Hematopoietic multipotent progenitor cell treated with erythropoietin and hydrocortisone succinate and interleukin-3 and kit ligand, for 4 days (in vitro differentiated cells): ENCODE results near the gene STON2.

Source experiments
- DNase-seq: peaks from one replicate; pipeline ENCODE4 v3.0.0-alpha.2; 2015

The STON2 gene

DNA sequence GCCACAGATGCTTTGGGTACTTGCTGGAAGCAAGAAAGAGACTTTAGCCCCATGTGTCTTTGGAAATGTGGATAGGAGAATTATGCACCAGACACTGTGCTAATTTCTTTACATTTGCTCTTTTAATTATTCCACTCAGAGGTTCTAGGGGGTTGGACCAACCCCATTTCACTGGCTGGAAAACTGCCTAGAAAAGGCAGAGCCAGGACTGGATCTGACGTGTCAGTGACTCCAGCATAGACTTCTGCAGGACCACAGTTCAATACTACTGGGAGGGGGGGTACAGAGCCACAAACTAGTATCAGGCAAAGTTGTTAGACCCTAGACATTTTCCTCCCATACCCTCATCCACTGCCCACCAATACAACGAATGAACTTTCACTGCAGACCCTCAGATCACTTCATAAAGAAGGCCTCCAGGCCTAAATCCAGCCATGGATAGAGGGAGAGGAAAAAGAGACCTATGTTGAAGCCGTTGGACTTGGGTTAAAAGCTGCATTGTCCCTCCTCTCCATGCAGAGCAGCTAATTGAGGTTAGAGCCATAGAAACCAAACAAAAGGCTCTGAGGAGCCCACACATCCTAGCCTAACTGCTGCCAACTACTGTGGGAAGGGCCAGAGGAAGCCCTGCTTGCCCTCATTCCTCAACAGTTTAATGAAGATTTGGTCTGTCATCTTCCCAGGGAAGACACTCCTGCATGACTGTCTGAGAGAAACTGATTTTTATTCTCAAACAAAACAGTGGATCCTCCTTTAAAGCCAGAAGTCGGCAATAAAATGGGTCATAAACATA, 68.7 kb downstream of the STON2 start:
- DNase-seq: no peak

GRCh38 chr14:81330619-81331122, 69.5 kb downstream of the STON2 start:
- DNase-seq: no peak

- DNase-seq: no peak
These were observed 70.3 kb downstream of the STON2 start for GRCh38 chr14:81329640-81330381.

DNA sequence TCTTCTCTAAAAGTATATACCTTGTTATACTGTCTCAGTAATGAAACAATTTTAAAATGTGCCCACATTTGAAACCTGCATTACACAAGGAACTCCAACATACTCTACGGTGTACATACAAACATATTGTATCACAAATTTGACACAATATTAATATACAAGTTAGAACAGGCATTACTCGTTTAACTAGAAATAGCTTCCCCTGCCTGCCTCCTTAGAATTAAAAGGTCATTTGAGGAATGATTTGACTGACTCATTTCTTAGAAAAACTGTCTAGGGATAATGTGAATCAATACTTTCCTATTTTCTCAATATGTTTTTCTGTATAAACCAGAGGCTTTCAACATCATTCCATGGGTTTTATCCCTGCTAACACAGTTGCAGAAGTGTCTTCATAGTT, 73.7 kb downstream of the STON2 start:
- no peak for DNase-seq

GRCh38 chr14:81324011-81324410, 76.1 kb downstream of the STON2 start:
- peak; percentile 54 for DNase-seq

DNA sequence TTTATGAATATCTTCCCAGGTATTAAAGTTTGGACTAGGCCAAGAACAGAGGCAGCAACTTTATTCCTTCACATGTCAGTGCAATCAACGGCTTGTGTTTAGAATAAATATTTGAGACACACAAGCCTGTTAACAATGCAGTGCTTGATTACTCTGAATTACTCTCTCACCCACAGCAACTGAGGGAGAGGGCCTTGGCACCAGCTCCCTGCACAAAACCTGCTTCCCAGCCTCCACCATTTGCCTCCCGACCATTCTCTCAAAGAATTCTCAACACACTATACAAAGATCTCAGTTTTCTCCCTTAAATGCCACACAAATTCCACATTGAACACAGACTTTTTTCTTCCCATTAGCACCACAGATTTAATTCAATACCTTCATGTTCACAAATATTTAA, 77.0 kb downstream of the STON2 start:
- no peak for DNase-seq

DNA sequence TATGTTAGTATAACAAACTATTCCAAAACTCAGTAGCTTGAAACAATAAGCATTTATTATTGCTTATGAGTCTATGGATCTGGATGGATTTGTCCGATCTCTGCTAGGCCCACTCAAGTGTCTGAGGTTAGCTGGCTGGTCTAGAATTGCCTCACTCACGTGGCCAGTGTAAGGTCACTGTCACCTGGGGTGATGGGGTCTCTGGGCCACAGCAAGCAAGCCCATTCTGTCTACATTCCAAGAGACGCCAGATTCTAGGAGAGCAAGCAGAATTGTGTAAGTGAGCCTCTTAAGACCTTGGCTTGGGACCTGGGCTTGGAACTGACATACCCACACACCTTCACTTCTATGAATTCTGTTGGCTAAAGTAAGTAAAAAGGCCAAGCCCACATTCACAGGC, 80.2 kb downstream of the STON2 start:
- DNase-seq: no peak

DNA sequence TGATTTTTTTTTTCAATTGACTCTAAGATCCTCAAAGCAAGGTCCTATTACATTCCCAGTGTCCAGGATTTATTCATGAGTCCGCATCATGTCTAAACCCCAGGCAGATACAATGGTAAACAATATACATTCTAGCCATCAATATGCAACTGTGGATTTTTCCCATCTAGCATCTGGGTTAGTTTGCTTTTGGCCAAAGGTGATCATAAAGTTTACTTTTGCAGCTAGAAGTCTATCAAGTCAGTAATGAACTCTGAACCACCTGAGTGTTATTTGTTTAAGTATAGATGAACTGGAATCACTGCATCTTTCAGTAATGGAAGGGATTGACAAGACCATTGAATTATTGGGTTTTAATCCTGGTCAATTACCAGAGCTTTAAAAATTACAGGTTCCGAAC, 80.8 kb downstream of the STON2 start:
- DNase-seq: no peak

- DNase-seq: no peak
These were observed 84.8 kb downstream of the STON2 start for GRCh38 chr14:81315341-81315740.

DNA sequence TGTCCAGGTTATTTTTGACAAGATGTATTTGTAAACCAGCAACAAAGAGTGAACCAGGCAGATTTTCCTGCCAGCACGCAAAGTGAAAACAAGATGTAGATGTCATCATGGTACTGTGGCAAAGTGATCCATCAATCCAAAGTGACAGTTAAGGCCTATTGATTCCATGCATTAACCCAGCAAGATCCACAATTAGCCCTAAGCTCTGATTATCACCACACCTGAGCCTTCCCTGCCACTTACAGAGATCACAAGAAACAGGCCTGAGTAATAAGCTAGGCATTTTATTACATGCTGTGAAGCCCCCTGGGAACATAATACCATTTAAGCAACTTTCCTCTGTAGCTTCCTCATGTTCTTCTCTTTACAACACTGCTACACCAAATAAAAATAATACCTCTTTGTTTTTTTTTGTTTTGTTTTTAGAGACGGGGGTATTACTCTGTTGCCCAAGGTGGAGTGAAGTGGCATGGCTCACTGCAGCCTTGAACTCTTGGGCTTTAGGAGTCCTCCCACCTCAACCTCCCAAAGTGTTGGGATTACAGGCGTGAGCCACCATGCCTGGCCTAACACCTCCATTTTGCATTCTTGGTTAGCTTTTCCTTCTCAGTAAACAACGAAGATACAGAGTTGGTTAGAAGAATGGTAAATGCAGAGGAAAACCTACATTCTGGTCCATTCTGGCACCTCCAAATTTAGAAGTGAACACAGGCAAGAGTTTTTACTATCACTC, 85.5 kb downstream of the STON2 start:
- no peak for DNase-seq

- no peak for DNase-seq
These were observed 86.2 kb downstream of the STON2 start for GRCh38 chr14:81313775-81314429.

GRCh38 chr14:81313200-81313599, 86.9 kb downstream of the STON2 start:
- DNase-seq: no peak

DNA sequence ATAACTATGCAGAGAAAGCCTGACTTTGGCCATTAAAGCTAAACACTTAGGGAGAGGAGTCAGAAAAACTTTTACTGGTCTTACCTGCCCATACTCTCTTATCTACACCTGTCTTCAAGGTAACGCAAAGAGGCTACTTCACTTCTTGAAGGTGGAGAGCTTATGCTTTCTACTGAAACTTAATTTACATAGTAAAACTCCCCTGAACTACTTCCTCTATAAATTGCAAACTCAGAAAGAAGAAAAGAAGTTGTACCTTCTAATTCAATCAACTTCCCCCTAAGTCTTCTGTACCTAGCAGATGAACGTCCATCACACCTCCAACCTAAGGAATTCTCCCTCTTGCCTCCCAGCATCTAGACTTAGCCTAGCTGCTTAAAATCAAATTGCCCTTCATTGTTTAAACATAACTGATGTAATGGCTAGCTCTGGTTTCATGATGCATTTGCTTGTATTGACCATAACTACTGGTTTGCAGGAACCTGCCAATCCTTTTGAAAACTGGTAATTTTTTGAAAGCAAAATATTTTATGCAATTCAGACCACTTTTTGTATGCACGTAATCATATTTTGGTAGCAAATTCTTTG, 87.7 kb downstream of the STON2 start:
- DNase-seq: no peak

DNA sequence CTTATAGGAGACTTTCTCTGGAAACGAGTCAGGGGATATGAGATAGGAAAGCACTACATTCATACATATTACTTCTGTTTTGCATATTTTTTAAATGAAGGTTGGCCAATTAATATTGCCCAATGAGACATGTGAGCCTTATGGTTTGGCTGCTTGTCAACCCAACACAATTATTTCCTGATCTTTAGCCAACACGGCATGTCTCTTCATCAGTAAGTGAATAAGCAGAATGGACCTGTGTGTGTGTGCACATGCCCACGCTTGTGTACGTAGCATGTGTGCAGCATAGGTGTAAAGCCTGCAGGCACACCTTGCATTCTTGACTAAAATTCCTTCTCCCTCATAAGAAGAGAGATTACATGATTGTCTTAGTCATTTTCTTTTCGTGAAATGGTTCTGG, 88.3 kb downstream of the STON2 start:
- DNase-seq: peak; percentile 57

DNA sequence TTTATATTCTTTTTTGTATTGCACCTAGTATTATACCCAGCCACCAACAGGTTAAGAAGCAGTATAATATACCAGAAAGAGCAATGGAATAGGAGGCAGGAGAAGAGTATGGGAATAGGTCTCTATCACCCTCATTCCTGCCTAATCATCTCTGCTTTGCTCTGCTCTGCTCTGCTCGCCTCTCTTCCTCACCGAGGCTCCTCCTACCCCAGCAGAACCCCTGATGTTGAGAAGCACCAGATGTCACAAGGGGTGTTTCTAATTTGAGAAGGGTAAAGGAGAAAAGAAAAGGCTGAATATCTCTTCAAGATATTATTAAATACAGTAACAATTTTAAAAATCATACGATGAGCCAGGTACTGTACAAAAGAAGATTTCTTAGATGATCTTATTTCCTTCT, 89.0 kb downstream of the STON2 start:
- no peak for DNase-seq

DNA sequence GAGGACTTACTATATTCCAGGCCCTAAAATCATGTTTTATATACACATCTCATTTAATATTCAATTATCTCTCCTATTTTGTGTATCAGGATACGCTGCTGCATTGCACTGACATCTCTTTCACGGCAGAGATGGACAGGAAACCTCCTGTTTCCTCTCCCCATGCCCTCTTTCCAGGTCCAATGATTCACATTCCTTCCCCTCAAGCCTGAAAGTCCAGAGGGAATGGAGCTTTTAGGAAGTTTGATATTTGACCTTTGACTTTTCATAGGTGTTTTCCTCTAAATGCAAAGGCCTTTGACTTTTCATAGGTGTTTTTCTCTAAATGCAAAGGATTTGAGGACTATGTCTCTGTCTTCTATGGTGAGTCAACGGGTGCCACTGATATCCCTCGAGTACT, 89.5 kb downstream of the STON2 start:
- no peak for DNase-seq

- DNase-seq: no peak
These were observed 90.6 kb downstream of the STON2 start for GRCh38 chr14:81309511-81309910.

DNA sequence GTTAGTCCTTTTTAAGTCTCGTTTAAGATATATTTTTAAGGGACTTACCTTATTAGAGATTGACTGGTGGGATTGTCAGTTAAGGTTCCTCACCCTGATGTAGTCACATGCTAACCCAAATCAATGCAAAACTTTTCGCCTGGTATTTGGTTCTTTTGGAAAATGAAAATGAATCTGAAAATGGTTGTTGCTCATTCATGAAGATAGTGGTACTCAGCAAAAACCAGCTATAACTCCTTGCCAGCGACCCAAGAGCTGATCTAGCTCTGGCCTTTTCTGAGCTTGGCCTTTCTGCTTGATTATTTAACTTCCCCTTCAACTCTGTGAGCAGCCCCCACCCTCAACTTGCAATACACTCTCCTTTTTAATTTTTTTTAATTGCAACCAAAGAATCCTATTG, 94.4 kb downstream of the STON2 start:
- DNase-seq: no peak

GRCh38 chr14:81305065-81305464, 95.1 kb downstream of the STON2 start:
- no peak for DNase-seq

- DNase-seq: peak; percentile 79
These were observed 96.7 kb downstream of the STON2 start for GRCh38 chr14:81303258-81303935.

DNA sequence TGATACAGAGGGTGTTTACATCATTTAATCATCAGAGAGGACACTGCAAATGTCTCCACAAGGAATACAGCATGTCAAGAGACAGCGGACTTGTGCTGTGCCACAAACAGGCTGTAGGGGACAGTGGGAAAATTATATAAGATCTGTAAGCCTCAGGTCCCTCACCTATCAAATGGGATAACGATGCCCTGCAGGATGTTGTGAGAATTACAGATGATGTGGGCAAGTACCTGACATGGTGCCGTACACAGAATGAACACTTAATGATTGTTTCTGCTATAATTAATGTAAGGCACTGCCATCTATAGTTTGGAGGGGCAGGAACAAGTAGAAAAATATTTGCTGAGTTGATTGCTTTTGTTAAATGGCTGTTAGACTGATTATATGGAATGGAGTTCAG, 97.5 kb downstream of the STON2 start:
- DNase-seq: no peak

GRCh38 chr14:81301813-81302212, 98.3 kb downstream of the STON2 start:
- DNase-seq: no peak
